Prostate gland (tissue), 2 donors: ENCODE measurements around the gene OLFM2.

Experiments used
- CTCF ChIP-seq, 4 experiments: fragments of 200-600 bp in 2 of 4; fragments of 450-650 bp in 2 of 4; sonication (generic) in 2 of 4; IDR thresholded peaks; 1 replicate in 3 of 4; 2 replicates in 1 of 4; pipeline ENCODE4 v1.5.1; 2016 to 2019; ENCODE audit warnings: antibody characterized with exemption in 4 of 4, mild to moderate bottlenecking in 2 of 4, moderate library complexity in 2 of 4
- POLR2A ChIP-seq: fragments of 450-650 bp; IDR thresholded peaks from one replicate; pipeline ENCODE4 v1.6.1; 2016; ENCODE audit warnings: antibody characterized with exemption, mild to moderate bottlenecking
- POLR2AphosphoS5 ChIP-seq: sonication (generic); formaldehyde crosslinking; IDR thresholded peaks from one replicate; pipeline ENCODE4 v1.6.1; 2017; ENCODE audit warnings: antibody characterized with exemption

GRCh38 chr19:9913237-9914000, 22.9 kb downstream of the OLFM2 start:
- TF ChIP-seq CTCF (IDR thresholded peaks at IDR 0.05) (no peak), POLR2A (no peak), POLR2AphosphoS5 (no peak)
